Measurements from ENCODE around the gene HNF4A. TPM values are rescaled to one million over a fixed set of nuclear protein-coding genes. Genes with fewer than 3 reads are reported as not detected.

The HNF4A gene
- total and polyA plus RNA-seq, 2 donors (not counting 3 experiments of a cell fraction or from before 2014, with no cell fraction given) = not detected

DNA sequence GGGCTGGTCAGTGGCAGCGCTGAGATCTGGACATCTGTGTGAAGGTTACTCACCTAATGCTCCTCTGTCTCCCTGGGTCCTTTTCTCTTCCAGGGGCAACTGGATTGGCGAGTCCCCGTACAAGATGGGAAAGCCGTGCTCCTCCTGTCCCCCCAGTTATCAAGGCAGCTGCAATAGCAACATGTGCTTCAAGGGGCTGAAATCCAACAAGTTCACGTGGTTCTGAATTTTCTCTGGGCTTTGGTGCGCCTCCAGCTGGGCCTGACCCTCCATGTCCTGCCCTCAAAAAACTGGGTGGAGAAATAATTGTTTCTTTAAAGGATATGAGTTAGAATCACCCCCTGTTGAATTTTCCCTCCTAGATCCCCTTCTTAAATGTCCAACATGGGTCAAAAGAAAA lies 4.9 kb upstream of the HNF4A start:
- no peak for TF ChIP-seq GATA2 (IDR thresholded peaks at IDR 0.05; ENCODE audit: insufficient read depth, insufficient read length, low read depth, low read length)
- TF ChIP-seq POLR2AphosphoS5 (IDR thresholded peaks at IDR 0.05; ENCODE audit: insufficient read depth, low read depth, low read length) = no peak
- TF ChIP-seq, protein P1, sequence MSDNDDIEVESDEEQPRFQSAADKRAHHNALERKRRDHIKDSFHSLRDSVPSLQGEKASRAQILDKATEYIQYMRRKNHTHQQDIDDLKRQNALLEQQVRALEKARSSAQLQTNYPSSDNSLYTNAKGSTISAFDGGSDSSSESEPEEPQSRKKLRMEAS (IDR thresholded peaks at IDR 0.05; ENCODE audit: insufficient read depth, insufficient read length) = no peak
- TF ChIP-seq JUN (IDR thresholded peaks at IDR 0.05; ENCODE audit: borderline replicate concordance, insufficient read depth, insufficient read length, low read depth) = no peak
- TF ChIP-seq EZH2 (IDR thresholded peaks at IDR 0.05; ENCODE audit: borderline replicate concordance, low read depth, low read length, severe bottlenecking) = no peak
- no peak for TF ChIP-seq FOS (IDR thresholded peaks at IDR 0.05; ENCODE audit: borderline replicate concordance, insufficient read depth, low read length)
- TF ChIP-seq MYC (IDR thresholded peaks at IDR 0.05; ENCODE audit: low read depth, low read length) = no peak
- Histone ChIP-seq H3K4me3 (replicated peaks in 1 of 3; ENCODE audit: insufficient read depth in 1 of 3, low read depth in 1 of 3, low read length in 3 of 3) (no peak overlapping the region), H3K4me2 (ENCODE audit: insufficient read depth, low read length) (no peak overlapping the region), H4K20me1 (replicated peaks; ENCODE audit: control insufficient read depth, extremely low read depth, insufficient read depth, low read length) (no peaks in the 10 kb centered on the region), H3K27me3 (ENCODE audit: control insufficient read depth in 2 of 2, insufficient read depth in 2 of 2, low read length in 2 of 2) (no peaks in the 10 kb centered on the region), H3K9ac (replicated peaks; ENCODE audit: extremely low read depth, insufficient read depth, low read length) (no peak overlapping the region), H3K4me1 (ENCODE audit: control insufficient read depth, extremely low read depth, insufficient read depth, low read length) (no peaks in the 10 kb centered on the region), H3K36me3 (ENCODE audit: control insufficient read depth in 2 of 2, extremely low read depth in 1 of 2, insufficient read depth in 2 of 2, low read length in 2 of 2) (no peaks in the 10 kb centered on the region), H3K79me2 (ENCODE audit: control insufficient read depth, insufficient read depth, low read length) (no peaks in the 10 kb centered on the region), H3K9me1 (replicated peaks; ENCODE audit: control insufficient read depth, extremely low read depth, insufficient read depth, low read length) (no peaks in the 10 kb centered on the region), H3K27ac (ENCODE audit: insufficient read depth, low read depth, low read length) (no peak overlapping the region), H2AFZ (ENCODE audit: low read depth, low read length) (no peak overlapping the region), H3K9me3 (replicated peaks; ENCODE audit: control insufficient read depth, insufficient read depth, low read length) (no peaks in the 10 kb centered on the region)
- dilution Hi-C loops (cut with MboI; ENCODE audit: extremely low pct_ligation_motif_present, low sequenced_read_pairs) (no loop called here), intact Hi-C loops (cut with micrococcal nuclease) (no loop called here)
- DNase-seq (ENCODE audit: low read depth, low spot score) (no peak), FAIRE-seq (no peak)
- POLR2A ChIA-PET = no interaction called here
- BruUV-seq (replicated peaks) = no TSS peak
- CTCF ChIA-PET = no interaction called here

DNA sequence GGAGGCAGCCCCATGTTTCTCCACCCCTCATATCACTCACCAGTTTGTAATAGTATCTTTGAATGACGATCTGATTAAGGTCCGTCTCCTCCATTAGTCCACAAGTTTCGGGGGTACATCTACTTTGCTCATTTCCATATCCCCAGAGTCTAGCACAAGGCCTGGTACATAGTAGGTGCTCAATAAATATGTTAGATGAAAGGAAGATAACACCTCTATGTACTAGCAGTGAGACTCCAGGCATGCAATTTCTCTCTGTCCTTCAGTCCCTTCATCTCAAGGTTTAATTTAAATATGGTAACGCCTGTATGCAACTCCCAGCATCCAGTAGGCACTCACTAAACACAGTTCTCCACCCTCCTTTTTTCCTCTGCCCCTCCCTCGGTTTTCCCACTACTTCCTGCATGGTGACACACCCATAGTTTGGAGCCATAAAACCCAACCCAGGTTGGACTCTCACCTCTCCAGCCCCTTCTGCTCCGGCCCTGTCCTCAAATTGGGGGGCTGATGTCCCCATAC lies 461 bp upstream of the HNF4A start:
- TF ChIP-seq GATA2 (IDR thresholded peaks at IDR 0.05; ENCODE audit: insufficient read depth, insufficient read length, low read depth, low read length) (no peak), FOS (IDR thresholded peaks at IDR 0.05; ENCODE audit: borderline replicate concordance, insufficient read depth, low read length) (no peak), JUN (IDR thresholded peaks at IDR 0.05; ENCODE audit: borderline replicate concordance, insufficient read depth, insufficient read length, low read depth) (no peak), MYC (IDR thresholded peaks at IDR 0.05; ENCODE audit: low read depth, low read length) (no peak), POLR2AphosphoS5 (IDR thresholded peaks at IDR 0.05; ENCODE audit: insufficient read depth, low read depth, low read length) (no peak), EZH2 (IDR thresholded peaks at IDR 0.05; ENCODE audit: borderline replicate concordance, low read depth, low read length, severe bottlenecking) (no peak), POLR2A (IDR thresholded peaks at IDR 0.05; ENCODE audit: low read depth, low read length) (no peak)
- TF ChIP-seq, protein P1 (IDR thresholded peaks at IDR 0.05; ENCODE audit: insufficient read depth, insufficient read length) = no peak
- TF ChIP-seq, protein P2, sequence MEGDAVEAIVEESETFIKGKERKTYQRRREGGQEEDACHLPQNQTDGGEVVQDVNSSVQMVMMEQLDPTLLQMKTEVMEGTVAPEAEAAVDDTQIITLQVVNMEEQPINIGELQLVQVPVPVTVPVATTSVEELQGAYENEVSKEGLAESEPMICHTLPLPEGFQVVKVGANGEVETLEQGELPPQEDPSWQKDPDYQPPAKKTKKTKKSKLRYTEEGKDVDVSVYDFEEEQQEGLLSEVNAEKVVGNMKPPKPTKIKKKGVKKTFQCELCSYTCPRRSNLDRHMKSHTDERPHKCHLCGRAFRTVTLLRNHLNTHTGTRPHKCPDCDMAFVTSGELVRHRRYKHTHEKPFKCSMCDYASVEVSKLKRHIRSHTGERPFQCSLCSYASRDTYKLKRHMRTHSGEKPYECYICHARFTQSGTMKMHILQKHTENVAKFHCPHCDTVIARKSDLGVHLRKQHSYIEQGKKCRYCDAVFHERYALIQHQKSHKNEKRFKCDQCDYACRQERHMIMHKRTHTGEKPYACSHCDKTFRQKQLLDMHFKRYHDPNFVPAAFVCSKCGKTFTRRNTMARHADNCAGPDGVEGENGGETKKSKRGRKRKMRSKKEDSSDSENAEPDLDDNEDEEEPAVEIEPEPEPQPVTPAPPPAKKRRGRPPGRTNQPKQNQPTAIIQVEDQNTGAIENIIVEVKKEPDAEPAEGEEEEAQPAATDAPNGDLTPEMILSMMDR (IDR thresholded peaks at IDR 0.05; ENCODE audit: extremely low read depth in 1 of 2, insufficient read depth in 1 of 2, low read depth in 1 of 2, low read length in 2 of 2) = no peak
- no TSS peak for BruUV-seq (replicated peaks)
- Histone ChIP-seq H3K36me3 (ENCODE audit: control insufficient read depth in 2 of 2, extremely low read depth in 1 of 2, insufficient read depth in 2 of 2, low read length in 2 of 2) (no peaks in the 10 kb centered on the region), H3K4me3 (replicated peaks in 1 of 3; ENCODE audit: insufficient read depth in 1 of 3, low read depth in 1 of 3, low read length in 3 of 3) (no peak overlapping the region), H3K9me3 (replicated peaks; ENCODE audit: control insufficient read depth, insufficient read depth, low read length) (no peaks in the 10 kb centered on the region), H3K9me1 (replicated peaks; ENCODE audit: control insufficient read depth, extremely low read depth, insufficient read depth, low read length) (no peaks in the 10 kb centered on the region), H3K27ac (ENCODE audit: insufficient read depth, low read depth, low read length) (no peak overlapping the region), H3K4me1 (ENCODE audit: control insufficient read depth, extremely low read depth, insufficient read depth, low read length) (no peaks in the 10 kb centered on the region), H3K4me2 (ENCODE audit: insufficient read depth, low read length) (no peak overlapping the region), H3K79me2 (ENCODE audit: control insufficient read depth, insufficient read depth, low read length) (no peaks in the 10 kb centered on the region), H4K20me1 (replicated peaks; ENCODE audit: control insufficient read depth, extremely low read depth, insufficient read depth, low read length) (no peaks in the 10 kb centered on the region), H3K27me3 (ENCODE audit: control insufficient read depth in 2 of 2, insufficient read depth in 2 of 2, low read length in 2 of 2) (no peaks in the 10 kb centered on the region), H2AFZ (ENCODE audit: low read depth, low read length) (no peak overlapping the region), H3K9ac (replicated peaks; ENCODE audit: extremely low read depth, insufficient read depth, low read length) (no peak overlapping the region)
- no peak for DNase-seq (ENCODE audit: low read depth, low spot score)
- CTCF ChIA-PET = no interaction called here
- intact Hi-C loops (cut with micrococcal nuclease) = no loop called here
- POLR2A ChIA-PET = no interaction called here
- FAIRE-seq = no peak
- dilution Hi-C loops (cut with MboI; ENCODE audit: extremely low pct_ligation_motif_present, low sequenced_read_pairs) = no loop called here
